ENCODE results near the gene PLEKHA5. TPM values are rescaled to one million over a fixed set of nuclear protein-coding genes. Genes with fewer than 3 reads are reported as not detected.
A peak's percentile ranks its signal among the peaks of the same experiment; 100 is the strongest.

The PLEKHA5 gene
- total and polyA plus RNA-seq, 2 of the 4 experiments (the other 2 are of a cell fraction): 5.3 to 12.2 TPM

- peak overlapping the region; percentile 86; the same call in 1 of the 2 replicates for H2BK120ac ChIP-seq (ENCODE audit: low read depth, low read length)
- H3K23ac ChIP-seq (ENCODE audit: low read depth, low read length): peak overlapping the region; percentile 64
- 0 out of 4 replicates have a peak, but pooled peaks cover 0 to 3% of the 10 kb centered on the region in 2 experiments for H3K79me1 ChIP-seq (ENCODE audit: low read depth in 1 of 2, low read length in 2 of 2)
- H2AK9ac ChIP-seq (replicated peaks; ENCODE audit: low read depth, low read length, poor library complexity): no peak overlapping the region
- TF ChIP-seq CHD1 (IDR thresholded peaks at IDR 0.05; ENCODE audit: low read depth, low read length) (no peak), MAFK (IDR thresholded peaks at IDR 0.05; ENCODE audit: low read depth, low read length) (no peak), CEBPB (IDR thresholded peaks at IDR 0.05; ENCODE audit: low read depth, low read length) (no peak), FOS (IDR thresholded peaks at IDR 0.05; ENCODE audit: low read depth, low read length) (peak; percentile 79; the same call in 1 of the 2 replicates), MAZ (IDR thresholded peaks at IDR 0.05; ENCODE audit: borderline replicate concordance, low read depth, low read length) (peak; percentile 22; the same call in 1 of the 2 replicates)
- H3K9ac ChIP-seq (ENCODE audit: low read depth, low read length): no peak overlapping the region
- no peaks in the 10 kb centered on the region for H3K27me3 ChIP-seq (ENCODE audit: control insufficient read depth, insufficient read depth, low read length)
- no peaks in the 10 kb centered on the region for H3K9me3 ChIP-seq (ENCODE audit: control insufficient read depth, insufficient read depth, low read length)
- dilution Hi-C loops (cut with HindIII; ENCODE audit: low sequenced_read_pairs, unreplicated experiment) (no loop called here), in situ Hi-C loops (cut with MboI; ENCODE audit: low sequenced_read_pairs) (no loop called here), intact Hi-C loops (cut with micrococcal nuclease) (no loop called here)
- no CpG with 5 or more reads among the region's 4 CpGs for WGBS, 2 experiments (ENCODE audit: extremely low coverage in 2 of 2, insufficient read length in 1 of 2)
- no peak overlapping the region for H3K4me3 ChIP-seq (ENCODE audit: insufficient read depth, low read depth, low read length)
- H3K4me2 ChIP-seq (ENCODE audit: low read depth, low read length): no peak overlapping the region
- H4K91ac ChIP-seq (ENCODE audit: insufficient read depth, low read depth, low read length): peak overlapping the region; percentile 63; the same call in 1 of the 2 replicates
- peak overlapping the region; percentile 14; the same call in 1 of the 2 replicates for H4K5ac ChIP-seq (ENCODE audit: low read depth, low read length)
- H2BK15ac ChIP-seq (ENCODE audit: low read depth, low read length): peak overlapping the region; percentile 96
- ChIA-PET POLR2A (ENCODE audit: unreplicated experiment) (no interaction called here), CTCF (no interaction called here)
- H3K36me3 ChIP-seq (ENCODE audit: control insufficient read depth, insufficient read depth, low read length): peaks cover 6% of the 10 kb centered on the region
- H3K4me1 ChIP-seq (ENCODE audit: control insufficient read depth, insufficient read depth, low read length): peaks cover 7% of the 10 kb centered on the region
- peak overlapping the region; percentile 50 for H2BK5ac ChIP-seq (ENCODE audit: low read depth, low read length, poor library complexity, severe bottlenecking)
- no TSS peak for BruUV-seq (replicated peaks)
- peak; percentile 93 for DNase-seq
- peak overlapping the region; percentile 31 to 44; a peak in 1 of 4 replicates for H4K8ac ChIP-seq (ENCODE audit: low read depth in 2 of 2, low read length in 2 of 2)
- H3K56ac ChIP-seq (ENCODE audit: extremely low read depth, insufficient read depth, low read length): 0 out of 2 replicates have a peak overlapping the region, but pooled peaks have one; percentile 47
- peak overlapping the region; percentile 70; the same call in 1 of the 2 replicates for H2AK5ac ChIP-seq (ENCODE audit: low read depth, low read length)
- no peaks in the 10 kb centered on the region for H4K20me1 ChIP-seq (ENCODE audit: insufficient read depth, low read length)
- peak overlapping the region; percentile 85 for H3K14ac ChIP-seq (replicated peaks; ENCODE audit: low read depth, low read length)
- peak overlapping the region; percentile 54; the same call in 1 of the 2 replicates for H3K27ac ChIP-seq (ENCODE audit: insufficient read depth, low read length)
- H3K4ac ChIP-seq (ENCODE audit: low read depth, low read length): peak overlapping the region; percentile 75
- peaks cover 13% of the 10 kb centered on the region for H3K9me1 ChIP-seq (ENCODE audit: insufficient read depth, low read length)
- peak overlapping the region; percentile 82; the same call in 1 of the 2 replicates for H2BK20ac ChIP-seq (ENCODE audit: low read depth, low read length)
- peak overlapping the region; percentile 42; the same call in 1 of the 2 replicates for H3K18ac ChIP-seq (ENCODE audit: low read depth, low read length)
- H2AFZ ChIP-seq (replicated peaks; ENCODE audit: low read length, poor library complexity): peak overlapping the region; percentile 79
- ATAC-seq (ENCODE audit: low read depth): peak; percentile 95
Observed at GRCh38 chr12:19382111-19382526, 252.6 kb downstream of the PLEKHA5 start.

Data from IMR-90 (cell line).